Caco-2 (cell line): ENCODE data around the gene MYL11. TPM values are rescaled to one million over a fixed set of nuclear protein-coding genes. Genes with fewer than 3 reads are reported as not detected.

Source experiments
- BruUV-seq: library from RNA; stranded (reverse); fragments of 400-500 nt; replicated peaks from 2 replicates; lab custom pipeline; 2021; lab: Mats Ljungman, UMichigan
- CTCF ChIA-PET: fragments of 300-600 bp; sonication (Branson Sonifier 250); formaldehyde crosslinking; loops from one replicate; lab custom pipeline; 2022; ENCODE audit warnings: antibody characterized with exemption; lab: Charles Lee
- POLR2A ChIA-PET: fragments of 300-600 bp; sonication (Branson Sonifier 250); formaldehyde crosslinking; loops from one replicate; lab custom pipeline; 2022; ENCODE audit warnings: antibody characterized with exemption; lab: Charles Lee
- DNase-seq, 2 experiments: peaks; one replicate each; pipeline versions ENCODE4 v3.0.0 to v3.0.0-alpha.2; 2020 to 2022
- H3K27me3 ChIP-seq: replicated peaks from 2 replicates; pipeline ENCODE4 v1.6.0; 2011; ENCODE audit warnings: low read length; ENCODE audit not compliant: control insufficient read depth, insufficient read depth
- H3K36me3 ChIP-seq: 2 replicates; pipeline ENCODE4 v1.5.1; 2011; ENCODE audit warnings: low read length; ENCODE audit not compliant: control insufficient read depth, insufficient read depth
- H3K4me1 ChIP-seq: fragments of 250-450 bp; sonication (Bioruptor Pico); 2 replicates; pipeline ENCODE4 v1.5.1; 2020; ENCODE audit warnings: mild to moderate bottlenecking
- H3K4me3 ChIP-seq: 2 replicates; pipeline ENCODE4 v1.5.1; 2011; ENCODE audit warnings: low read depth, mild to moderate bottlenecking, control low read depth, low read length
- H3K9me3 ChIP-seq: fragments of 250-450 bp; sonication (Bioruptor Pico); 2 replicates; pipeline ENCODE4 v1.5.1; 2020; ENCODE audit warnings: mild to moderate bottlenecking, moderate library complexity
- H3K27ac Mint-ChIP-seq: one replicate; pipeline ENCODE4 v1.8.0; 2022; ENCODE audit warnings: mixed read lengths; ENCODE audit not compliant: unreplicated experiment
- H3K27me3 Mint-ChIP-seq: one replicate; pipeline ENCODE4 v1.8.0; 2022; ENCODE audit warnings: mixed read lengths; ENCODE audit not compliant: insufficient read depth, unreplicated experiment
- H3K36me3 Mint-ChIP-seq: one replicate; pipeline ENCODE4 v1.8.0; 2022; ENCODE audit warnings: mild to moderate bottlenecking, mixed read lengths; ENCODE audit not compliant: insufficient read depth, unreplicated experiment
- H3K4me1 Mint-ChIP-seq: one replicate; pipeline ENCODE4 v1.8.0; 2022; ENCODE audit warnings: low read depth, mixed read lengths; ENCODE audit not compliant: unreplicated experiment
- H3K4me3 Mint-ChIP-seq: one replicate; pipeline ENCODE4 v1.8.0; 2022; ENCODE audit warnings: mild to moderate bottlenecking, moderate library complexity, mixed read lengths; ENCODE audit not compliant: unreplicated experiment
- H3K9me3 Mint-ChIP-seq: one replicate; pipeline ENCODE4 v1.8.0; 2022; ENCODE audit warnings: mixed read lengths; ENCODE audit not compliant: unreplicated experiment
- CTCF ChIP-seq, 2 experiments: fragments of 200-600 bp in 1 of 2; IDR thresholded peaks; 1 replicate in 1 of 2; 2 replicates in 1 of 2; pipeline versions ENCODE4 v1.5.1 to v1.8.0; 2011 to 2022; ENCODE audit warnings: antibody characterized with exemption in 1 of 2, control low read depth in 1 of 2, inconsistent platforms in 1 of 2, low read depth in 1 of 2, low read length in 1 of 2, mild to moderate bottlenecking in 1 of 2, moderate library complexity in 1 of 2; ENCODE audit not compliant: insufficient read depth in 1 of 2, severe bottlenecking in 1 of 2, unreplicated experiment in 1 of 2
- intact Hi-C: fragments of 100-400 bp; cut with micrococcal nuclease; formaldehyde crosslinking; loops from one replicate; pipeline ENCODE4 v1.10.0; 2022; ENCODE audit not compliant: unreplicated experiment
- total RNA-seq: library from RNA; stranded (reverse); gene quantifications from 2 replicates; pipeline ENCODE4 v1.2.3, GENCODE V29; 2022

Gene MYL11
- total RNA-seq, 1 experiment from 2014 or later: 2.9 TPM

GRCh38 chr16:30358990-30359870 is 15.4 kb upstream of the MYL11 start:
- Mint-ChIP-seq H3K27ac (no peak overlapping the region), H3K4me3 (no peak overlapping the region), H3K36me3 (peaks cover 61% of the 10 kb centered on the region), H3K27me3 (no peaks in the 10 kb centered on the region), H3K4me1 (peaks cover 34% of the 10 kb centered on the region), H3K9me3 (no peaks in the 10 kb centered on the region)
- intact Hi-C loops: loop anchor here (5.0 kb wide), 1 partner anchor 48 kb away; the partner anchor contains the start of gene ZNF771
- no peak for TF ChIP-seq CTCF (IDR thresholded peaks at IDR 0.05; ENCODE audit: insufficient read depth in 1 of 2, low read depth in 1 of 2, low read length in 1 of 2, severe bottlenecking in 1 of 2, unreplicated experiment in 1 of 2)
- ChIA-PET POLR2A (interaction anchor here (0.7 to 1.2 kb wide), 2 partner anchors 11 to 12 kb away, joined by 3 to 4 read pairs; partner anchors contain the start of gene TBC1D10B), CTCF (interaction anchor here (1.0 kb wide), 1 partner anchor 11 kb away, joined by 3 read pairs; no protein-coding TSS in a partner anchor)
- peaks cover 5% of the 10 kb centered on the region; the same call in 1 of the 2 replicates for H3K4me1 ChIP-seq
- peaks cover 1% of the 10 kb centered on the region for H3K36me3 ChIP-seq
- H3K9me3 ChIP-seq: no peaks in the 10 kb centered on the region
- no peaks in the 10 kb centered on the region for H3K27me3 ChIP-seq
- no TSS peak for BruUV-seq
- DNase-seq: no peak
- no peak overlapping the region for H3K4me3 ChIP-seq

- no TSS peak for BruUV-seq
- CTCF ChIA-PET: interaction anchor here (1.0 kb wide), 1 partner anchor 11 kb away, joined by 3 read pairs; no protein-coding TSS in a partner anchor
- no peak overlapping the region for H3K4me3 Mint-ChIP-seq
- no peaks in the 10 kb centered on the region for H3K27me3 Mint-ChIP-seq
- DNase-seq: no peak
- intact Hi-C loops: loop anchor here (5.0 kb wide), 1 partner anchor 47 kb away; the partner anchor contains the start of gene ZNF771
- H3K27me3 ChIP-seq: no peaks in the 10 kb centered on the region
- H3K4me3 ChIP-seq: no peak overlapping the region
- peaks cover 34% of the 10 kb centered on the region for H3K4me1 Mint-ChIP-seq
- no peaks in the 10 kb centered on the region for H3K9me3 ChIP-seq
- peaks cover 1% of the 10 kb centered on the region for H3K36me3 ChIP-seq
- peak overlapping the region; percentile 45 for H3K27ac Mint-ChIP-seq
- H3K36me3 Mint-ChIP-seq: peaks cover 59% of the 10 kb centered on the region
- POLR2A ChIA-PET: interaction anchor here (1.2 kb wide), 1 partner anchor 11 kb away, joined by 4 read pairs; the partner anchor contains the start of gene TBC1D10B
- H3K4me1 ChIP-seq: peaks cover 5% of the 10 kb centered on the region; the same call in 1 of the 2 replicates
- no peak for TF ChIP-seq CTCF (IDR thresholded peaks at IDR 0.05; ENCODE audit: insufficient read depth in 1 of 2, low read depth in 1 of 2, low read length in 1 of 2, severe bottlenecking in 1 of 2, unreplicated experiment in 1 of 2)
- no peaks in the 10 kb centered on the region for H3K9me3 Mint-ChIP-seq
Measured at GRCh38 chr16:30359871-30360170, 14.8 kb upstream of the MYL11 start.

GRCh38 chr16:30361180-30361579 is 13.4 kb upstream of the MYL11 start:
- intact Hi-C loops: no loop called here
- peak overlapping the region; percentile 41 for H3K27ac Mint-ChIP-seq
- H3K9me3 ChIP-seq: no peaks in the 10 kb centered on the region
- TF ChIP-seq CTCF (IDR thresholded peaks at IDR 0.05; ENCODE audit: insufficient read depth in 1 of 2, low read depth in 1 of 2, low read length in 1 of 2, severe bottlenecking in 1 of 2, unreplicated experiment in 1 of 2): no peak
- POLR2A ChIA-PET: no interaction called here
- no peaks in the 10 kb centered on the region for H3K27me3 ChIP-seq
- H3K4me3 ChIP-seq: no peak overlapping the region
- peaks cover 1% of the 10 kb centered on the region for H3K36me3 ChIP-seq
- H3K27me3 Mint-ChIP-seq: no peaks in the 10 kb centered on the region
- CTCF ChIA-PET: no interaction called here
- BruUV-seq: no TSS peak
- peaks cover 31% of the 10 kb centered on the region for H3K4me1 Mint-ChIP-seq
- H3K9me3 Mint-ChIP-seq: no peaks in the 10 kb centered on the region
- no peak for DNase-seq
- H3K36me3 Mint-ChIP-seq: peaks cover 58% of the 10 kb centered on the region
- no peak overlapping the region for H3K4me3 Mint-ChIP-seq
- peaks cover 4% of the 10 kb centered on the region; the same call in 1 of the 2 replicates for H3K4me1 ChIP-seq
